HepG2 (cell line): ENCODE measurements around the gene RPRML. TPM values are rescaled to one million over a fixed set of nuclear protein-coding genes. Genes with fewer than 3 reads are reported as not detected.

ENCODE experiments used
- ADNP ChIP-seq: sonication (generic); formaldehyde crosslinking; IDR thresholded peaks from 2 replicates; pipeline ENCODE4 v1.4.0; 2020; ENCODE audit warnings: missing genetic modification reagents
- GRHL1 ChIP-seq: sonication (generic); formaldehyde crosslinking; conservative IDR thresholded peaks from 2 replicates; pipeline ENCODE4 v1.8.0; 2022; ENCODE audit warnings: missing genetic modification reagents
- KIAA2018 ChIP-seq: sonication (generic); formaldehyde crosslinking; IDR thresholded peaks from 2 replicates; pipeline ENCODE4 v1.5.0; 2020; ENCODE audit warnings: mild to moderate bottlenecking, missing genetic modification reagents, borderline replicate concordance
- MNT ChIP-seq: fragments of 450-650 bp; IDR thresholded peaks from 2 replicates; pipeline ENCODE4 v1.6.1; 2016
- NRL ChIP-seq: sonication (generic); formaldehyde crosslinking; IDR thresholded peaks from 2 replicates; pipeline ENCODE4 v1.5.0; 2020; ENCODE audit warnings: missing genetic modification reagents, mild to moderate bottlenecking, moderate library complexity, borderline replicate concordance
- PITX1 ChIP-seq: sonication (generic); formaldehyde crosslinking; IDR thresholded peaks from 2 replicates; pipeline ENCODE4 v1.5.1; 2020; ENCODE audit warnings: mild to moderate bottlenecking, missing genetic modification reagents
- POLR2A ChIP-seq, 2 experiments: IDR thresholded peaks; 2 replicates each; pipeline ENCODE4 v1.6.1; 2011; ENCODE audit warnings: low read depth in 2 of 2, low read length in 2 of 2, mild to moderate bottlenecking in 1 of 2, moderate library complexity in 1 of 2; ENCODE audit not compliant: insufficient read depth in 1 of 2
- SRSF4 ChIP-seq: fragments of 200-400 bp; formaldehyde crosslinking; IDR thresholded peaks from one replicate; pipeline ENCODE4 v1.6.1; 2018; ENCODE audit warnings: mild to moderate bottlenecking, low read depth, low read length, moderate library complexity; ENCODE audit not compliant: poor library complexity, severe bottlenecking
- ZNF34 ChIP-seq: sonication (generic); formaldehyde crosslinking; IDR thresholded peaks from 2 replicates; pipeline ENCODE4 v1.4.0; 2020; ENCODE audit warnings: mild to moderate bottlenecking, missing genetic modification reagents, borderline replicate concordance
- ZNF460 ChIP-seq: sonication (generic); formaldehyde crosslinking; IDR thresholded peaks from 2 replicates; pipeline ENCODE4 v1.5.1; 2020; ENCODE audit warnings: missing genetic modification reagents, mild to moderate bottlenecking, borderline replicate concordance
- ZNF598 ChIP-seq: sonication (generic); formaldehyde crosslinking; IDR thresholded peaks from 2 replicates; pipeline ENCODE4 v1.5.1; 2020; ENCODE audit warnings: mild to moderate bottlenecking, missing genetic modification reagents, borderline replicate concordance
- polyA plus RNA-seq, 8 experiments: library from polyadenylated mRNA; depleted of rRNA in 3 of 8; stranded (reverse) in 7 of 8; unstranded in 1 of 8; fragments of >200 nt; fragmentation: Illumina TruSeq in 4 of 8; extraction: Trizol in 4 of 8; gene quantifications; 2 replicates each; pipeline versions ENCODE4 v1.2.1 to v1.2.3, GENCODE V29; 2011 to 2016; ENCODE audit warnings: low read depth in 4 of 8, missing spikeins in 1 of 8, mixed read lengths in 1 of 8; ENCODE audit not compliant: insufficient read depth in 1 of 8
- total RNA-seq, 5 experiments: library from RNA; depleted of rRNA; stranded (reverse); fragments of >200 nt; fragmentation: Illumina TruSeq; extraction: Trizol; gene quantifications; 2 replicates each; pipeline ENCODE4 v1.2.3, GENCODE V29; 2016; ENCODE audit warnings: low read depth in 1 of 5

The RPRML gene
- total and polyA plus RNA-seq, 2 of the 13 experiments (the other 11 are each of a cell fraction or from before 2014, with no cell fraction given), result not detected

GRCh38 chr17:46944931-46945330 is 34.1 kb downstream of the RPRML start (continued):
- no peak for TF ChIP-seq GRHL1
- TF ChIP-seq MNT, result no peak
- TF ChIP-seq POLR2A (IDR thresholded peaks at IDR 0.05; ENCODE audit: insufficient read depth in 1 of 2, low read depth in 2 of 2, low read length in 2 of 2), result peak in 1 of 2 experiments; percentile 42; a peak in 1 of 4 replicates
- no peak for TF ChIP-seq SRSF4
- no peak for TF ChIP-seq ADNP (CRISPR knock-in tag)
- no peak for TF ChIP-seq ZNF34 (CRISPR knock-in tag)
- TF ChIP-seq ZNF460 (CRISPR knock-in tag), result no peak
- peak; percentile 70; the same call in 1 of the 2 replicates for TF ChIP-seq ZNF598 (CRISPR knock-in tag)
- TF ChIP-seq KIAA2018, result no peak
- TF ChIP-seq PITX1 (CRISPR knock-in tag), result no peak
- peak; percentile 25; the same call in 1 of the 2 replicates for TF ChIP-seq NRL
